ENCODE measurements around the gene LTO1.
A peak's percentile ranks its signal among the peaks of the same experiment; 100 is the strongest.

Gene LTO1

DNA sequence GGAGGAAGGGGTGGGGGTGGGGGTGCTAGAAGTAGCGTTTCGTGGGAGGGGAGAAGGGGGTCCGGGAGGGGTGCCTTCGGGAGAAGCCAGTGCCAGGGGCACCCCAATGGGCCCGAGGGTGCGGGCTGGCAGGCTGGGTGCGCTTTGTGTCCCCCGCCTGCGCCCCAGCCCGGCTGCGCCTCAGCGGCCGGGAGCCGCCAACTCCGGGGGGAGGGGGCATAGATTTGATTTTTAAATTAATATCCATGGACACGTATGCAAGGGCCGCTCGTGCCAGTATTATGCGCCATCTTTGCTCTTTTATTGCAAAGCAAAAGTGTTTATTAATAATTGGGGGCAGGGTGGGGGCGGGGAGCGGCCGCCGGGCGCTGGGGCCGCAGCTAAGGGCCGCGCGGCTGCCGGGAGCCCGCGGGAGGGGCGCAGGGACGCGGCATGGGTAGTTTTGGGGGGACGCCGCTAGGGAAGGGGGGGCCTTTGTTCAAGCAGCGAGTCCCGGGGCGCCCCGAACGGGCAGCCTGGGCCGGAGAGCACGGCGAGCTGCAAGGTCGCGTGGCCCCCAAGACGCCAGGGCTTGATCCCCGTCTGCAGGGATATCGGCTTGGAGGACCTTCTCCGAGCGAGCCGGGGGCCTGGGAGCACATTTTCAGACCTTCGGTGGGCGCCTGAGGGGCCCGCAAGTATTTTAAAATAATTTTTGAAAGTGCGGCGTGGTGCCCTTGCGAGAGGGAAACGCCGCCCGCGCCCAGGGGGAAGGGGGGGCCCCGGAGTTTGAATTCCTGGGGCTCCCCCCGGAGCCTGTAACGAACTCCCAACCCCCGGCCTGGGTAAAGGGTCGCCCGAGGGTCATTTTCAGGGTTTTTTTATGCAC, 33.2 kb downstream of the LTO1 start:
- TF ChIP-seq POLR2AphosphoS5 (IDR thresholded peaks at IDR 0.05; ENCODE audit: low read depth, low read length) (no peak), TAF1 (IDR thresholded peaks at IDR 0.05; ENCODE audit: borderline replicate concordance, low read depth, low read length) (no peak), POLR2A (IDR thresholded peaks at IDR 0.05; ENCODE audit: low read depth, low read length) (no peak)
- DNase-seq (ENCODE audit: insufficient read length): no peak
- no peak for FAIRE-seq

DNA sequence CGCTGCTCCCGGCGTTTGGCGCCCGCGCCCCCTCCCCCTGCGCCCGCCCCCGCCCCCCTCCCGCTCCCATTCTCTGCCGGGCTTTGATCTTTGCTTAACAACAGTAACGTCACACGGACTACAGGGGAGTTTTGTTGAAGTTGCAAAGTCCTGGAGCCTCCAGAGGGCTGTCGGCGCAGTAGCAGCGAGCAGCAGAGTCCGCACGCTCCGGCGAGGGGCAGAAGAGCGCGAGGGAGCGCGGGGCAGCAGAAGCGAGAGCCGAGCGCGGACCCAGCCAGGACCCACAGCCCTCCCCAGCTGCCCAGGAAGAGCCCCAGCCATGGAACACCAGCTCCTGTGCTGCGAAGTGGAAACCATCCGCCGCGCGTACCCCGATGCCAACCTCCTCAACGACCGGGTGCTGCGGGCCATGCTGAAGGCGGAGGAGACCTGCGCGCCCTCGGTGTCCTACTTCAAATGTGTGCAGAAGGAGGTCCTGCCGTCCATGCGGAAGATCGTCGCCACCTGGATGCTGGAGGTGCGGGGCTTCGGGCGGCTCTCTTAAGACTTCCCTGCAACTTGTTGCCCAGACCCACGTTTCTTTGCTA, 34.1 kb downstream of the LTO1 start, which contains the start of gene CCND1:
Gene CCND1, plus strand, starts transcription at position 162 of the 587 bp plus-strand sequence. Its CDS starts 158 bp downstream, at position 320.
- peak; percentile 57; the same call in 1 of the 2 replicates for TF ChIP-seq POLR2AphosphoS5 (IDR thresholded peaks at IDR 0.05; ENCODE audit: low read depth, low read length)
- TF ChIP-seq TAF1 (IDR thresholded peaks at IDR 0.05; ENCODE audit: borderline replicate concordance, low read depth, low read length): no peak
- peak; percentile 81; the same call in 1 of the 2 replicates for TF ChIP-seq POLR2A (IDR thresholded peaks at IDR 0.05; ENCODE audit: low read depth, low read length)
- no peak for DNase-seq (ENCODE audit: insufficient read length)
- peak; percentile 80 for FAIRE-seq

DNA sequence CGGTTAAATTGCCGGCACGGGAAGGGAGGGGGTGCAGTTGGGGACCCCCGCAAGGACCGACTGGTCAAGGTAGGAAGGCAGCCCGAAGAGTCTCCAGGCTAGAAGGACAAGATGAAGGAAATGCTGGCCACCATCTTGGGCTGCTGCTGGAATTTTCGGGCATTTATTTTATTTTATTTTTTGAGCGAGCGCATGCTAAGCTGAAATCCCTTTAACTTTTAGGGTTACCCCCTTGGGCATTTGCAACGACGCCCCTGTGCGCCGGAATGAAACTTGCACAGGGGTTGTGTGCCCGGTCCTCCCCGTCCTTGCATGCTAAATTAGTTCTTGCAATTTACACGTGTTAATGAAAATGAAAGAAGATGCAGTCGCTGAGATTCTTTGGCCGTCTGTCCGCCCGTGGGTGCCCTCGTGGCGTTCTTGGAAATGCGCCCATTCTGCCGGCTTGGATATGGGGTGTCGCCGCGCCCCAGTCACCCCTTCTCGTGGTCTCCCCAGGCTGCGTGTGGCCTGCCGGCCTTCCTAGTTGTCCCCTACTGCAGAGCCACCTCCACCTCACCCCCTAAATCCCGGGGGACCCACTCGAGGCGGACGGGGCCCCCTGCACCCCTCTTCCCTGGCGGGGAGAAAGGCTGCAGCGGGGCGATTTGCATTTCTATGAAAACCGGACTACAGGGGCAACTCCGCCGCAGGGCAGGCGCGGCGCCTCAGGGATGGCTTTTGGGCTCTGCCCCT, 34.7 kb downstream of the LTO1 start:
- FAIRE-seq: no peak
- no peak for TF ChIP-seq POLR2AphosphoS5 (IDR thresholded peaks at IDR 0.05; ENCODE audit: low read depth, low read length)
- no peak for TF ChIP-seq POLR2A (IDR thresholded peaks at IDR 0.05; ENCODE audit: low read depth, low read length)
- TF ChIP-seq TAF1 (IDR thresholded peaks at IDR 0.05; ENCODE audit: borderline replicate concordance, low read depth, low read length): no peak
- DNase-seq (ENCODE audit: insufficient read length): no peak

DNA sequence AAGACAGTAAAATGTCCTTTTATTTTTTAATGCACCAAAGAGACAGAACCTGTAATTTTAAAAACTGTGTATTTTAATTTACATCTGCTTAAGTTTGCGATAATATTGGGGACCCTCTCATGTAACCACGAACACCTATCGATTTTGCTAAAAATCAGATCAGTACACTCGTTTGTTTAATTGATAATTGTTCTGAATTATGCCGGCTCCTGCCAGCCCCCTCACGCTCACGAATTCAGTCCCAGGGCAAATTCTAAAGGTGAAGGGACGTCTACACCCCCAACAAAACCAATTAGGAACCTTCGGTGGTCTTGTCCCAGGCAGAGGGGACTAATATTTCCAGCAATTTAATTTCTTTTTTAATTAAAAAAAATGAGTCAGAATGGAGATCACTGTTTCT, 35.3 kb downstream of the LTO1 start:
- DNase-seq (ENCODE audit: insufficient read length) (no peak), FAIRE-seq (no peak)
- no peak for TF ChIP-seq POLR2A (IDR thresholded peaks at IDR 0.05; ENCODE audit: low read depth, low read length)
- TF ChIP-seq TAF1 (IDR thresholded peaks at IDR 0.05; ENCODE audit: borderline replicate concordance, low read depth, low read length): no peak
- TF ChIP-seq POLR2AphosphoS5 (IDR thresholded peaks at IDR 0.05; ENCODE audit: low read depth, low read length): no peak

DNA sequence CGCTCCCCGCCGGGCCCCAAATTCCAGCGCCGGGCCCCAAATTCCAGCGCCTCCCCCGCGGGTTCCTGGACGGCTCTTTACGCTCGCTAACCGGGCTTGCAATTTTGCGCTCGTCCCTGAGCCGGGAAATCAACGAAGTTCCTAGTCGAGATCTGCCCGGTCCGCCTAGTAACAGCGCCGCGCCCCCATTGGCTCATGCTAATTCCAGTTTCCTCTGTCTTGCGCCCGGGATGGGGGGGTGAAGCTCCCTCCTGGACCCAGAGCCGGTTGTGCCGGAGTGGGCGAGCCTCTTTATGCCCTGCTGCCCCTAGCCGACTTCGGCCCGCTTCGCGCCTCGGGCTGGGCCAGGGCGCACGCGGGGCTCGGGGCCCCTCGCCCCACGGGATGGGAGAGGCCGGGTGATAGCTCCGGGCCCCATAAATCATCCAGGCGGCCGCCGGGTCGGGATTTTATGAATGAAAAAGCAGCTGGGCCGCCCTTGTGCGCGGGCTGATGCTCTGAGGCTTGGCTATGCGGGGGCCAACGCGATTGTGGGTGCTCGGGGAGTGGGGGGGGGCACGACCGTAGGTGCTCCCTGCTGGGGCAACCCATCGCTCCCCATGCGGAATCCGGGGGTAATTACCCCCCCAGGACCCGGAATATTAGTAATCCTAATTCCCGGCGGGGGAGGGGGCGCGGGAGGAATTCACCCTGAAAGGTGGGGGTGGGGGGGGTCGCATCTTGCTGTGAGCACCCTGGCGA, 36.0 kb downstream of the LTO1 start:
- FAIRE-seq: peak; percentile 82
- TF ChIP-seq POLR2A (IDR thresholded peaks at IDR 0.05; ENCODE audit: low read depth, low read length) (no peak), POLR2AphosphoS5 (IDR thresholded peaks at IDR 0.05; ENCODE audit: low read depth, low read length) (no peak), TAF1 (IDR thresholded peaks at IDR 0.05; ENCODE audit: borderline replicate concordance, low read depth, low read length) (no peak)

DNA sequence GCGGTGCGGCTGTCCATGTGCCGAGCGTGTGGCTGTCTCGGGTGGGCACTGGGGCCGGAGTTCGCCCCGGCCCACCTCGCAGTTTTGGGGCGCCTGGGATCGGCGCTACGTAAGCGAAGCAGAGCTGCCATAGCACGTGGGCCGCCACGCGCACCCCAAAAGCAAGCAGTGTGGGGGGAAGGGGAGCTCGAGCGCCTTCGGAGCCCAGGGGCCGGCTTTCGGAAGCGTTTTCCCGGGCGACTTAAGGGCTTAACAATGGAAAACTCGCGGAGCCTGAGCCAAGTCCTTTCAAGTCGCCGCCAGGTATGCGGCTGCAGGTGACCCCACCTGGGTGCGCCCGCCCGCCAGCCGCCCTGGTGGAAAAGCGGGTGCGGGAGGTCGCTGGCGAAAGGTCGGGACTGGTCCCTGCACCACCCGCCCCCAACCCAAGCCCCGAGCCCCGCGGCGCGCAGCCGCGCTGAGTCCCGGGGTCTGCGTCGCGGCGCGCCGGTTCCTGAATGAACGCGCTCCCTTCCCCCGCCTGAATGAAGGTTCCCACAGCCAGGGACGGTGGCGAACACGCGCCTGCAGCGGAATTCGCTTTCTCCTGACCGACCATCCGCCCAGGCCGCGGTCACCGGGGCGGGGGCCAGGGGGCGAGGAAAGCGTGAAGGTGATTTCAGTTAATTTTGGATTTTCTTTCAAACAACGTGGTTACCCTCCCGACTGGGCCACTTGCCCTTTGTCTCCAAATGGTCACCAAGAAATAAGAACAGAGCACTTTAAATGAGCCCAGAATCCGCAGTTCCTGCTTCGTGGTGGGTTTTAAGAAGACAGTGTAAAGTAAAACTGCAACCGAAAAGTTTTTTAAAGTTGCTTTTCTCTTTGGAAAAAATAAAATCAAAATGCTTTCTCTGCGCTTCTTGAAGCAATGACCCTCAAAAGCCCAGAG, 36.9 kb downstream of the LTO1 start:
- no peak for DNase-seq (ENCODE audit: insufficient read length)
- FAIRE-seq: no peak
- TF ChIP-seq TAF1 (IDR thresholded peaks at IDR 0.05; ENCODE audit: borderline replicate concordance, low read depth, low read length) (no peak), POLR2A (IDR thresholded peaks at IDR 0.05; ENCODE audit: low read depth, low read length) (no peak), POLR2AphosphoS5 (IDR thresholded peaks at IDR 0.05; ENCODE audit: low read depth, low read length) (no peak)

More for the DNA sequence above, 36.0 kb downstream of the LTO1 start:
- no peak for DNase-seq (ENCODE audit: insufficient read length)

DNA sequence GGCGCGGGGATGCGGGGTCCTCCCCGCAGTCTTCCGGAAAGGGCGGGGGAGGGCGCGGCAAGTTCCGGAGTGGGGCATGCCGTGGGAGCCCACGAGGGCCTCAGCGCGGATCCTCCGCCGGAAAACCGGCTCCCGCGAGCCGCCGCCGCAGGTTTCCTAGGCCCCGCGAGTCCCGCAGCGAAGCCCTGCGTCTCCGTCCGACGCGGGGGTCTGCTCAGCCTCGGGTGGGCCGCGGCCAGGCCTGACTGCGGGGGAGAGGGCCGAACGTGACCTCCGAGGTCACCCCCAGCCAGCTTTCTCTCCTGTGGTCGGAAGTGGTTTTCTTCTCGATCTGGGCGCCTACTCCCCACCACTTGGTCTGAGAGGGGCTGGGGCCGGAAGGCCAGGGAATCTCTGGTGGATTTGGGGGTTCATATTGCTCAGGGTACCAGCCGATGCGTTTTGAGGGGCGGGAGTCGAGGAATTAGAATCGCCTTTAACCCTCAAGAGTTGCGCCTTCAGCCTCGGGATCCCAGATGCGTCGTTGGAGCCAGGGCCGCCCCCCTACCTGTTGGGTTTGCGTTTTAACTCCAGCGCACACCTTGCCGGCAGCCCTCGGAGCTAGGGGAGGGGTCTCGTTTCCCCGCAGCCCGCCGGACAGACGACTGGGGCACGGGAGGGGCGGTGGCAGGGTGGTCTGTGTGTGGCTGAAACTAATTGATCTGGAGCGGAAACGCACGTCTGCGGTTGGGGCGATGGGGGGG, 37.8 kb downstream of the LTO1 start:
- DNase-seq (ENCODE audit: insufficient read length) (no peak), FAIRE-seq (no peak)
- TF ChIP-seq POLR2A (IDR thresholded peaks at IDR 0.05; ENCODE audit: low read depth, low read length) (no peak), POLR2AphosphoS5 (IDR thresholded peaks at IDR 0.05; ENCODE audit: low read depth, low read length) (no peak), TAF1 (IDR thresholded peaks at IDR 0.05; ENCODE audit: borderline replicate concordance, low read depth, low read length) (no peak)

DNA sequence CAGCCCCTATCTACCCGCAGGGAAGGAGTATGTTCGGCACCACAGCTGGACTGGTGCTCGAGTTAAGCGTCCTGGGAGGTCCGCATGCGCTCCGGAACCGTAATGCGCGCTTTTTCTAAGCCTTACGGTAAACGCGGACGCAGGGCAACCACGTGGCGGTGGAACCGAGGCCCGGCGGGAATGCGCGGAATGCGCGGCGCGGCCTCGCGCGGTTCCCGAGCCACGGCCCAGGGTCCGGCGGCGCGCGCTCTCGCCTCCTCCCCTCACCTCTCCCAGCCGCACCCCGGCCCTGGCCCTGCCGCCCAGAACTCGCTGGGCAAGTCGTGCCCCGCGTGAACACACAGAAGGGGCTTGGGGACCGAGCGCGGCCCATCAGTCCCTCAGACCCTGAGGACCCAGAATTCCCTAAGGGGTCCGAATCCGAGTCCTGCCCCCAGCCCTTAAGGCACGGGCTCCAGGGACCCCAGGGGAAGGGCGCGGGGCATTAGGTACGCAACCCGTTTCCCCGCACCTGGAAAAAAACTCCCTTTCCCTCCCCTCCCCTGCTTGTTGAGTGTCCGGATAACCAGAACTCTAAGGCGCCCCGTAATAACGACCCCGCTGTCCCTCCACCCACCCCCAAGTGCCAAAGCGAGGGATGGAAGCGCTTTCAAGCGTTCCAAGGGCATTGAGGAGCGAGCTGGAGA, 38.5 kb downstream of the LTO1 start:
- DNase-seq (ENCODE audit: insufficient read length) (no peak), FAIRE-seq (no peak)
- TF ChIP-seq TAF1 (IDR thresholded peaks at IDR 0.05; ENCODE audit: borderline replicate concordance, low read depth, low read length): no peak
- no peak for TF ChIP-seq POLR2A (IDR thresholded peaks at IDR 0.05; ENCODE audit: low read depth, low read length)
- TF ChIP-seq POLR2AphosphoS5 (IDR thresholded peaks at IDR 0.05; ENCODE audit: low read depth, low read length): no peak

All from GM12892 (cell line).